ENCODE measurements around the gene MINDY4B.

Gene MINDY4B

DNA sequence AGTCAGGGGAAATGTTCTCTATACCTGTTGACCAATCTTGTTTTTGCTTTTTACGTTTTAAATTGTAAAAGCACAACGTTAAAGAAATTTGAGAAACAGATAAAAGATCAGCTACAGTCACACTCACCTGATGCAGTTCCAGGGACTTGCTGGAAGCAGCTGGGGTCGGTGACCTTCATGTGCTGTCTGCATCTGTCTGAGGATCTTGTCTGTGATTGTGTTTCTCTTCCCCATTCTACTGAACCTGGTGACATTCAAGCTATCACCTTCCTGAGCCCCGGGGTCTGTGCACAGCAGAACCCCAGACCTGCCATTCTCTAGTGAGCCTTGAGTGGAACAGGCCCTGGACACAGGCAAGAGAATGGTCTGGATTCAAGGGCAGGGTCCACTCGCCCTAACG, 75.8 kb downstream of the MINDY4B start:
- TF ChIP-seq POLR2AphosphoS5 (IDR thresholded peaks at IDR 0.05; ENCODE audit: low read depth) (no peak), GABPA (IDR thresholded peaks at IDR 0.05; ENCODE audit: low read depth) (no peak)
- H3K27me3 ChIP-seq (ENCODE audit: insufficient read depth, poor library complexity, severe bottlenecking), result no peaks in the 10 kb centered on the region
- H3K27ac ChIP-seq (replicated peaks), result no peak overlapping the region
- no peak overlapping the region for H3K4me3 ChIP-seq (replicated peaks; ENCODE audit: insufficient read depth, low read length)
- DNase-seq (ENCODE audit: low read depth in 1 of 2, low spot score in 1 of 2), result no peak

DNA sequence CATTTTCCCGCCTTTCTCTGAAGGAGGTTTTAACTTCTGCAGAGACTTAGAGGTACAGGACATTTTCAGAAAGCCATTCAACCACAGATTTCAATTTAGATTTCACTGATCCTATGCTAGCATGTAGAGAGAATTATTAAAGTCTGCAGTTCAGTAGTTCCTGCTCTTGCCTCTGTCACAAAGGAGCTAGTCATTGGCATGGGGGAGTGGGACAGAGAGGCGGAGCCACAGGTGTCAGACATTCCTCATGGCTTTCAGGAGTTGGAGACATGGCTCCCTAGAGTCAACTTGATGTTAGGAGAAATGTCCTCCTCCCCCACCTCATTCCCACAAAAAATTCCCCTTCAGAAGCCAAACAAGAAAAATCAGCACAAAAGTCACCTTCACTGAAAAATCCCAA, 76.2 kb downstream of the MINDY4B start:
- H3K4me3 ChIP-seq (replicated peaks; ENCODE audit: insufficient read depth, low read length), result no peak overlapping the region
- no peaks in the 10 kb centered on the region for H3K27me3 ChIP-seq (ENCODE audit: insufficient read depth, poor library complexity, severe bottlenecking)
- no peak overlapping the region for H3K27ac ChIP-seq (replicated peaks)
- TF ChIP-seq SPI1 (IDR thresholded peaks at IDR 0.05; ENCODE audit: borderline replicate concordance, low read depth) (no peak), GABPA (IDR thresholded peaks at IDR 0.05; ENCODE audit: low read depth) (no peak), POLR2AphosphoS5 (IDR thresholded peaks at IDR 0.05; ENCODE audit: low read depth) (no peak)
- TF ChIP-seq, protein P1, sequence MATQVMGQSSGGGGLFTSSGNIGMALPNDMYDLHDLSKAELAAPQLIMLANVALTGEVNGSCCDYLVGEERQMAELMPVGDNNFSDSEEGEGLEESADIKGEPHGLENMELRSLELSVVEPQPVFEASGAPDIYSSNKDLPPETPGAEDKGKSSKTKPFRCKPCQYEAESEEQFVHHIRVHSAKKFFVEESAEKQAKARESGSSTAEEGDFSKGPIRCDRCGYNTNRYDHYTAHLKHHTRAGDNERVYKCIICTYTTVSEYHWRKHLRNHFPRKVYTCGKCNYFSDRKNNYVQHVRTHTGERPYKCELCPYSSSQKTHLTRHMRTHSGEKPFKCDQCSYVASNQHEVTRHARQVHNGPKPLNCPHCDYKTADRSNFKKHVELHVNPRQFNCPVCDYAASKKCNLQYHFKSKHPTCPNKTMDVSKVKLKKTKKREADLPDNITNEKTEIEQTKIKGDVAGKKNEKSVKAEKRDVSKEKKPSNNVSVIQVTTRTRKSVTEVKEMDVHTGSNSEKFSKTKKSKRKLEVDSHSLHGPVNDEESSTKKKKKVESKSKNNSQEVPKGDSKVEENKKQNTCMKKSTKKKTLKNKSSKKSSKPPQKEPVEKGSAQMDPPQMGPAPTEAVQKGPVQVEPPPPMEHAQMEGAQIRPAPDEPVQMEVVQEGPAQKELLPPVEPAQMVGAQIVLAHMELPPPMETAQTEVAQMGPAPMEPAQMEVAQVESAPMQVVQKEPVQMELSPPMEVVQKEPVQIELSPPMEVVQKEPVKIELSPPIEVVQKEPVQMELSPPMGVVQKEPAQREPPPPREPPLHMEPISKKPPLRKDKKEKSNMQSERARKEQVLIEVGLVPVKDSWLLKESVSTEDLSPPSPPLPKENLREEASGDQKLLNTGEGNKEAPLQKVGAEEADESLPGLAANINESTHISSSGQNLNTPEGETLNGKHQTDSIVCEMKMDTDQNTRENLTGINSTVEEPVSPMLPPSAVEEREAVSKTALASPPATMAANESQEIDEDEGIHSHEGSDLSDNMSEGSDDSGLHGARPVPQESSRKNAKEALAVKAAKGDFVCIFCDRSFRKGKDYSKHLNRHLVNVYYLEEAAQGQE (IDR thresholded peaks at IDR 0.05; ENCODE audit: insufficient replicate concordance, low read depth), result no peak
- TF ChIP-seq, protein P2, sequence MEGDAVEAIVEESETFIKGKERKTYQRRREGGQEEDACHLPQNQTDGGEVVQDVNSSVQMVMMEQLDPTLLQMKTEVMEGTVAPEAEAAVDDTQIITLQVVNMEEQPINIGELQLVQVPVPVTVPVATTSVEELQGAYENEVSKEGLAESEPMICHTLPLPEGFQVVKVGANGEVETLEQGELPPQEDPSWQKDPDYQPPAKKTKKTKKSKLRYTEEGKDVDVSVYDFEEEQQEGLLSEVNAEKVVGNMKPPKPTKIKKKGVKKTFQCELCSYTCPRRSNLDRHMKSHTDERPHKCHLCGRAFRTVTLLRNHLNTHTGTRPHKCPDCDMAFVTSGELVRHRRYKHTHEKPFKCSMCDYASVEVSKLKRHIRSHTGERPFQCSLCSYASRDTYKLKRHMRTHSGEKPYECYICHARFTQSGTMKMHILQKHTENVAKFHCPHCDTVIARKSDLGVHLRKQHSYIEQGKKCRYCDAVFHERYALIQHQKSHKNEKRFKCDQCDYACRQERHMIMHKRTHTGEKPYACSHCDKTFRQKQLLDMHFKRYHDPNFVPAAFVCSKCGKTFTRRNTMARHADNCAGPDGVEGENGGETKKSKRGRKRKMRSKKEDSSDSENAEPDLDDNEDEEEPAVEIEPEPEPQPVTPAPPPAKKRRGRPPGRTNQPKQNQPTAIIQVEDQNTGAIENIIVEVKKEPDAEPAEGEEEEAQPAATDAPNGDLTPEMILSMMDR (IDR thresholded peaks at IDR 0.05; ENCODE audit: insufficient read depth, low read length), result no peak
- DNase-seq (ENCODE audit: low read depth in 1 of 2, low spot score in 1 of 2), result no peak

DNA sequence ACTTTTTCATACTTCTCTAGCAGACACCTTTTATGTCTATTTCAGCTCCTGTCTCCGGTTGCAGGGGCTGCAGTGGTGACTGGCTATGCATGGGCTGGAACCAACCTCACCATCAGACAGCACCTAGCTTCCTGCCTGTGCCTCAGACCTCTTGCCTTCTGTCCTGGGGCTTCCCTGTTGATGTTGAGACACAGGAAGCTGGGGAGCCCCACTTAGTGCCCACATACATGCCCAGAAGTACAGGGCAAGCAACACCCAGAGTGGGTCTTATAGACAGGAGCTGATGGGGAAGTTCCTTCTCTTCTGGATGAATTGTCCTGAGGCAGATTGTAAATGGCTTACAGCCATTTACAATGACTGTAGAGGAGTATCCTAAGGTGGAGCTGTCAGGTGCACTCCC, 77.0 kb downstream of the MINDY4B start:
- DNase-seq (ENCODE audit: low read depth in 1 of 2, low spot score in 1 of 2), result no peak
- Histone ChIP-seq H3K27ac (replicated peaks) (no peak overlapping the region), H3K27me3 (ENCODE audit: insufficient read depth, poor library complexity, severe bottlenecking) (no peaks in the 10 kb centered on the region), H3K4me3 (replicated peaks; ENCODE audit: insufficient read depth, low read length) (no peak overlapping the region)
- no peak for TF ChIP-seq POLR2AphosphoS5 (IDR thresholded peaks at IDR 0.05; ENCODE audit: low read depth)
- TF ChIP-seq, protein P1 (IDR thresholded peaks at IDR 0.05; ENCODE audit: insufficient replicate concordance, low read depth), result no peak
- TF ChIP-seq, protein P2 (IDR thresholded peaks at IDR 0.05; ENCODE audit: insufficient read depth, low read length), result no peak
- TF ChIP-seq SPI1 (IDR thresholded peaks at IDR 0.05; ENCODE audit: borderline replicate concordance, low read depth), result no peak
- TF ChIP-seq GABPA (IDR thresholded peaks at IDR 0.05; ENCODE audit: low read depth), result no peak

DNA sequence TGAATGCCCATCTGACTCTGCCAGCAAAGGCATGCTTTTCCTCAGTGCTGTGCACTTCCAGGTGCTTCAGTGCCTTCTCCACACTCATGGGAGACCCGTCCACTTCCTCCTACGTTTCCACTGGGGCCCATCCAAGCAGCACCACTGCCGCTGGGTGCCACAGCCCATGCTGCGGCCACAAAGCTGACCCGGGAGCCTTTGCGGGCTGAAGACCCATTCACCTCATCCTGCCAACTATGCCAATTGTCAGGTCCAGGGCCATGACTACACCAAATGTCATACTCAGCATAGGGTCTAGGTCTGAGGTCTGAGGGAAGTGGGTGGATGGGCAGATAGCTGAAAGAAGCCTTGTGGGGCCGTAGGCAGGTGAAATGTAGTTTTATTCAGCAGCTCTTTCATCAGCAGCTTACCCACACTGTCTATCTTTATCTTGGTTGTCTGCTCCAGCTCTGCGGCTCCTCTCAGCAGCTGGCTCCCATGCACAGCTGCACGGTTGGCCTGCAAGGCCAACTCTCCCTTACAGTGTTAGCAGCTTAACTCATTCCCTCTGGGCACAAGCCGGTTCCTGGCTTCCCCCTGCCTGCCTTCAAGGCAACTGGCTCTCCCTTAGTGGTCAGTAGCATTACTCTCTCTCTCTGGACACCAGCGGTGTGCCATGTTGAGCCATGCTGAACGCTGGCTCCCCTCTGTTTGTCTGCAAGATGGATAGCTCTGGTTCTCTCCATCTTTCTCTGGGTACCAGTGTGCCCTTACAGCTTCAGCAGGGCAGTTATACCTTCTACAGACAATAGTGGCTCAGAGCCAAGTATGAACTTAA, 78.6 kb downstream of the MINDY4B start:
- Histone ChIP-seq H3K4me3 (replicated peaks; ENCODE audit: insufficient read depth, low read length) (no peak overlapping the region), H3K27ac (replicated peaks) (no peak overlapping the region), H3K27me3 (ENCODE audit: insufficient read depth, poor library complexity, severe bottlenecking) (no peaks in the 10 kb centered on the region)
- DNase-seq (ENCODE audit: low read depth in 1 of 2, low spot score in 1 of 2), result no peak
- TF ChIP-seq GABPA (IDR thresholded peaks at IDR 0.05; ENCODE audit: low read depth) (no peak), SPI1 (IDR thresholded peaks at IDR 0.05; ENCODE audit: borderline replicate concordance, low read depth) (no peak), POLR2AphosphoS5 (IDR thresholded peaks at IDR 0.05; ENCODE audit: low read depth) (no peak)
- TF ChIP-seq, protein P1 (IDR thresholded peaks at IDR 0.05; ENCODE audit: insufficient replicate concordance, low read depth), result no peak
- TF ChIP-seq, protein P2 (IDR thresholded peaks at IDR 0.05; ENCODE audit: insufficient read depth, low read length), result no peak
